CD8-positive, alpha-beta memory T cell (primary cell): Measurements from ENCODE around the gene IL3RA. TPM values are rescaled to one million over a fixed set of nuclear protein-coding genes. Genes with fewer than 3 reads are reported as not detected.

ENCODE experiments used
- CTCF ChIA-PET: fragments of 350-600 bp; sonication (Branson Sonifier 250); formaldehyde crosslinking; loops from one replicate; lab custom pipeline; 2021; ENCODE audit warnings: antibody characterized with exemption; lab: Charles Lee
- POLR2A ChIA-PET: fragments of 350-600 bp; sonication (Branson Sonifier 250); formaldehyde crosslinking; loops from one replicate; lab custom pipeline; 2021; ENCODE audit warnings: antibody characterized with exemption; lab: Charles Lee
- DNase-seq, 5 donors: peaks; one replicate each; pipeline versions ENCODE4 v3.0.0 to v3.0.0-alpha.2; 2020 to 2022; ENCODE audit warnings: mixed read lengths in 1 of 5
- H3K27ac ChIP-seq: one replicate; pipeline ENCODE4 v1.7.0; 2013; ENCODE audit warnings: low read depth, mild to moderate bottlenecking, low read length, moderate library complexity
- H3K27me3 ChIP-seq: 2 replicates; pipeline ENCODE4 v1.7.0; 2013; ENCODE audit warnings: low read length, mild to moderate bottlenecking; ENCODE audit not compliant: insufficient read depth, poor library complexity, severe bottlenecking
- H3K36me3 ChIP-seq: 2 replicates; pipeline ENCODE4 v1.7.0; 2013; ENCODE audit warnings: mild to moderate bottlenecking, low read length, moderate library complexity; ENCODE audit not compliant: insufficient read depth
- H3K4me1 ChIP-seq: 2 replicates; pipeline ENCODE4 v1.7.0; 2013; ENCODE audit warnings: mild to moderate bottlenecking, low read length, moderate library complexity; ENCODE audit not compliant: insufficient read depth
- H3K4me3 ChIP-seq: 2 replicates; pipeline ENCODE4 v1.7.0; 2013; ENCODE audit warnings: mild to moderate bottlenecking, low read length
- H3K9me3 ChIP-seq: 2 replicates; pipeline ENCODE4 v1.7.0; 2013; ENCODE audit warnings: mild to moderate bottlenecking, low read length
- H3K27ac Mint-ChIP-seq, 8 donors: one replicate each; pipeline ENCODE4 v1.8.0; 2020 to 2021; ENCODE audit warnings: mixed read lengths in 8 of 8, mild to moderate bottlenecking in 6 of 8, inconsistent platforms in 3 of 8, moderate library complexity in 3 of 8
- H3K27me3 Mint-ChIP-seq, 2 donors: one replicate each; pipeline ENCODE4 v1.8.0; 2020 to 2021; ENCODE audit warnings: mixed read lengths in 2 of 2, mild to moderate bottlenecking in 1 of 2, moderate library complexity in 1 of 2
- H3K36me3 Mint-ChIP-seq, 3 donors: one replicate each; pipeline ENCODE4 v1.8.0; 2020 to 2021; ENCODE audit warnings: mixed read lengths in 3 of 3, inconsistent platforms in 1 of 3, mild to moderate bottlenecking in 1 of 3
- H3K4me1 Mint-ChIP-seq, 3 donors: one replicate each; pipeline ENCODE4 v1.8.0; 2020 to 2021; ENCODE audit warnings: mixed read lengths in 3 of 3, inconsistent platforms in 1 of 3, mild to moderate bottlenecking in 1 of 3
- H3K4me3 Mint-ChIP-seq, 7 donors: one replicate each; pipeline ENCODE4 v1.8.0; 2020 to 2021; ENCODE audit warnings: mixed read lengths in 7 of 7, mild to moderate bottlenecking in 6 of 7, moderate library complexity in 4 of 7, inconsistent platforms in 2 of 7
- H3K9me3 Mint-ChIP-seq, 5 donors: one replicate each; pipeline ENCODE4 v1.8.0; 2020 to 2022; ENCODE audit warnings: mixed read lengths in 5 of 5, mild to moderate bottlenecking in 3 of 5, moderate library complexity in 2 of 5, inconsistent platforms in 1 of 5
- polyA plus RNA-seq: library from polyadenylated mRNA; unstranded; fragments of 300-500 nt; fragmentation: Illumina TruSeq; gene quantifications from one replicate; pipeline ENCODE4 v1.2.3, GENCODE V29; 2021
- total RNA-seq, 2 experiments: library from RNA; stranded (reverse); gene quantifications; one replicate each; pipeline ENCODE4 v1.2.3, GENCODE V29; 2021

IL3RA gene
- total and polyA plus RNA-seq, 3 experiments from 2014 or later = 0.42 to 0.44 TPM; not detected in 1

- DNase-seq = peak in 1 of 5 donors; percentile 48
- H3K4me1 ChIP-seq = peaks cover 32% of the 10 kb centered on the region
- H3K36me3 ChIP-seq = peaks cover 56% of the 10 kb centered on the region
- no peak overlapping the region for H3K27ac ChIP-seq
- ChIA-PET CTCF (no interaction called here), POLR2A (no interaction called here)
- peak overlapping the region in 3 of 8 donors; percentile 66 to 84 (median 77) for H3K27ac Mint-ChIP-seq
- H3K36me3 Mint-ChIP-seq = peaks cover 15 to 67% (median 15%) of the 10 kb centered on the region in 3 donors
- H3K9me3 ChIP-seq = no peaks in the 10 kb centered on the region
- peak overlapping the region; percentile 14 to 84 (median 47) for H3K4me3 Mint-ChIP-seq
- H3K4me1 Mint-ChIP-seq = peaks cover 26 to 47% (median 42%) of the 10 kb centered on the region in 3 donors
- no peaks in the 10 kb centered on the region for H3K9me3 Mint-ChIP-seq
- H3K27me3 Mint-ChIP-seq = no peaks in the 10 kb centered on the region
- H3K4me3 ChIP-seq = no peak overlapping the region
- H3K27me3 ChIP-seq = no peaks in the 10 kb centered on the region
Observed at GRCh38 chrX:1389181-1389992, 52.8 kb downstream of the IL3RA start.

- H3K9me3 ChIP-seq = no peaks in the 10 kb centered on the region
- Mint-ChIP-seq H3K9me3 (no peaks in the 10 kb centered on the region), H3K4me1 (peaks cover 26 to 52% (median 42%) of the 10 kb centered on the region in 3 donors), H3K36me3 (peaks cover 11 to 63% (median 15%) of the 10 kb centered on the region in 3 donors), H3K4me3 (peak overlapping the region in 6 of 7 donors; percentile 17 to 84 (median 61)), H3K27me3 (no peaks in the 10 kb centered on the region), H3K27ac (peak overlapping the region in 2 of 8 donors; percentile 90 to 93)
- CTCF ChIA-PET = no interaction called here
- H3K36me3 ChIP-seq = peaks cover 56% of the 10 kb centered on the region
- DNase-seq = peak in 1 of 5 donors; percentile 29
- no peak overlapping the region for H3K4me3 ChIP-seq
- no peaks in the 10 kb centered on the region for H3K27me3 ChIP-seq
- no peak overlapping the region for H3K27ac ChIP-seq
- peaks cover 32% of the 10 kb centered on the region for H3K4me1 ChIP-seq
- POLR2A ChIA-PET = no interaction called here
Observed at GRCh38 chrX:1389993-1390285, 53.4 kb downstream of the IL3RA start.

GRCh38 chrX:1390621-1391369, 54.2 kb downstream of the IL3RA start:
- ChIA-PET POLR2A (no interaction called here), CTCF (no interaction called here)
- H3K9me3 ChIP-seq = no peaks in the 10 kb centered on the region
- peak overlapping the region; percentile 99 for H3K4me3 ChIP-seq
- H3K36me3 ChIP-seq = peaks cover 48% of the 10 kb centered on the region
- H3K4me1 Mint-ChIP-seq = peaks cover 31 to 61% (median 48%) of the 10 kb centered on the region in 3 donors
- peak overlapping the region; percentile 95 for H3K27ac ChIP-seq
- peak overlapping the region in 7 of 8 donors; percentile 73 to 93 (median 89) for H3K27ac Mint-ChIP-seq
- no peaks in the 10 kb centered on the region for H3K27me3 ChIP-seq
- H3K9me3 Mint-ChIP-seq = no peaks in the 10 kb centered on the region
- H3K4me3 Mint-ChIP-seq = peak overlapping the region; percentile 88 to 99 (median 90)
- peaks cover 32% of the 10 kb centered on the region for H3K4me1 ChIP-seq
- H3K27me3 Mint-ChIP-seq = no peaks in the 10 kb centered on the region
- peaks cover 8 to 55% (median 15%) of the 10 kb centered on the region in 3 donors for H3K36me3 Mint-ChIP-seq
- DNase-seq = peak in 1 of 5 donors; percentile 46

- Histone ChIP-seq H3K36me3 (peaks cover 43% of the 10 kb centered on the region), H3K27me3 (no peaks in the 10 kb centered on the region), H3K27ac (peak overlapping the region; percentile 95), H3K4me3 (peak overlapping the region; percentile 99), H3K9me3 (no peaks in the 10 kb centered on the region), H3K4me1 (peaks cover 32% of the 10 kb centered on the region)
- ChIA-PET POLR2A (no interaction called here), CTCF (no interaction called here)
- Mint-ChIP-seq H3K27ac (peak overlapping the region in 7 of 8 donors; percentile 73 to 93 (median 89)), H3K36me3 (peaks cover 8 to 53% (median 15%) of the 10 kb centered on the region in 3 donors), H3K27me3 (no peaks in the 10 kb centered on the region), H3K4me3 (peak overlapping the region; percentile 88 to 99 (median 90)), H3K9me3 (no peaks in the 10 kb centered on the region), H3K4me1 (peaks cover 34 to 66% (median 53%) of the 10 kb centered on the region in 3 donors)
- peak in 1 of 5 donors; percentile 94 for DNase-seq
Observed at GRCh38 chrX:1391370-1391706, 54.8 kb downstream of the IL3RA start.

GRCh38 chrX:1391707-1392375, 55.3 kb downstream of the IL3RA start, which contains the start of gene SLC25A6:
Gene SLC25A6, minus strand, starts transcription at chrX:1392113. Its CDS starts 104 bp downstream, at chrX:1392009.
- Mint-ChIP-seq H3K4me1 (peaks cover 34 to 69% (median 53%) of the 10 kb centered on the region in 3 donors), H3K36me3 (peaks cover 4 to 51% (median 12%) of the 10 kb centered on the region in 3 donors), H3K27me3 (no peaks in the 10 kb centered on the region), H3K9me3 (no peaks in the 10 kb centered on the region), H3K27ac (peak within 1 kb of the TSS; percentile 85 to 93 (median 90)), H3K4me3 (peak within 1 kb of the TSS; percentile 88 to 99 (median 90))
- Histone ChIP-seq H3K9me3 (no peaks in the 10 kb centered on the region), H3K27me3 (no peaks in the 10 kb centered on the region), H3K4me1 (peaks cover 32% of the 10 kb centered on the region), H3K4me3 (peak within 1 kb of the TSS; percentile 99), H3K36me3 (peaks cover 38% of the 10 kb centered on the region), H3K27ac (peak within 1 kb of the TSS; percentile 95)
- peak; percentile 99 for DNase-seq
- ChIA-PET POLR2A (no interaction called here), CTCF (no interaction called here)

GRCh38 chrX:1392376-1393068, 55.9 kb downstream of the IL3RA start:
- Histone ChIP-seq H3K4me1 (peaks cover 32% of the 10 kb centered on the region), H3K36me3 (peaks cover 31% of the 10 kb centered on the region), H3K4me3 (peak overlapping the region; percentile 99), H3K27ac (peak overlapping the region; percentile 85), H3K27me3 (no peaks in the 10 kb centered on the region), H3K9me3 (no peaks in the 10 kb centered on the region)
- peaks cover 34 to 68% (median 53%) of the 10 kb centered on the region in 3 donors for H3K4me1 Mint-ChIP-seq
- DNase-seq = no peak
- H3K36me3 Mint-ChIP-seq = peaks cover 4 to 46% (median 12%) of the 10 kb centered on the region in 3 donors
- H3K9me3 Mint-ChIP-seq = no peaks in the 10 kb centered on the region
- no peaks in the 10 kb centered on the region for H3K27me3 Mint-ChIP-seq
- peak overlapping the region; percentile 88 to 99 (median 90) for H3K4me3 Mint-ChIP-seq
- peak overlapping the region; percentile 68 to 93 (median 90) for H3K27ac Mint-ChIP-seq
- ChIA-PET CTCF (no interaction called here), POLR2A (no interaction called here)

- Mint-ChIP-seq H3K9me3 (peaks cover 0 to 1% (median 0%) of the 10 kb centered on the region in 5 donors), H3K4me1 (peaks cover 21 to 53% (median 39%) of the 10 kb centered on the region in 3 donors), H3K36me3 (peaks cover 0 to 34% (median 1%) of the 10 kb centered on the region in 3 donors), H3K27me3 (no peaks in the 10 kb centered on the region), H3K27ac (peak overlapping the region in 7 of 8 donors; percentile 69 to 90 (median 86)), H3K4me3 (peak overlapping the region; percentile 81 to 90 (median 85))
- POLR2A ChIA-PET = no interaction called here
- Histone ChIP-seq H3K27me3 (no peaks in the 10 kb centered on the region), H3K36me3 (peaks cover 16% of the 10 kb centered on the region), H3K4me1 (peaks cover 22% of the 10 kb centered on the region), H3K9me3 (no peaks in the 10 kb centered on the region), H3K27ac (no peak overlapping the region), H3K4me3 (no peak overlapping the region)
- CTCF ChIA-PET = no interaction called here
- peak in 1 of 5 donors; percentile 24 for DNase-seq
Observed at GRCh38 chrX:1393871-1394615, 57.5 kb downstream of the IL3RA start.
